Ascending aorta (tissue), 2 donors: ENCODE data around the gene ATXN7L1. TPM values are rescaled to one million over a fixed set of nuclear protein-coding genes. Genes with fewer than 3 reads are reported as not detected.

Experiments used
- DNase-seq, 2 donors: peaks; one replicate each; pipeline ENCODE4 v3.0.0-alpha.2; 2019; ENCODE audit warnings: low spot score in 2 of 2
- H3K27ac ChIP-seq, 2 donors: fragments of 200-600 bp; sonication (generic); one replicate each; pipeline ENCODE4 v1.5.1; 2016 to 2017; ENCODE audit warnings: mild to moderate bottlenecking in 1 of 2
- H3K27me3 ChIP-seq: fragments of 200-600 bp; sonication (generic); one replicate; pipeline ENCODE4 v1.5.1; 2017
- H3K36me3 ChIP-seq, 2 donors: fragments of 200-600 bp; sonication (generic); one replicate each; pipeline ENCODE4 v1.5.1; 2016
- H3K4me1 ChIP-seq, 2 donors: fragments of 200-600 bp; sonication (generic); one replicate each; pipeline ENCODE4 v1.5.1; 2016 to 2017; ENCODE audit warnings: mild to moderate bottlenecking in 1 of 2
- H3K4me3 ChIP-seq, 2 donors: fragments of 200-600 bp; sonication (generic); one replicate each; pipeline ENCODE4 v1.5.1; 2016 to 2017; ENCODE audit warnings: mild to moderate bottlenecking in 1 of 2
- H3K9me3 ChIP-seq, 2 donors: fragments of 200-600 bp; sonication (generic); one replicate each; pipeline ENCODE4 v1.5.1; 2016
- CTCF ChIP-seq, 3 experiments: fragments of 200-600 bp in 2 of 3; fragments of 450-650 bp in 1 of 3; sonication (generic) in 2 of 3; IDR thresholded peaks; one replicate each; pipeline ENCODE4 v1.5.1; 2016 to 2019; ENCODE audit warnings: antibody characterized with exemption in 3 of 3, mild to moderate bottlenecking in 1 of 3, moderate library complexity in 1 of 3
- intact Hi-C: fragments of 100-400 bp; cut with DNase I; formaldehyde crosslinking; loops from one replicate; pipeline ENCODE4 v1.15.1; 2023
- total RNA-seq: library from RNA; depleted of rRNA; stranded (reverse); fragments of >200 nt; gene quantifications from one replicate; pipeline ENCODE4 v1.1.0, GENCODE V29; 2016

Gene ATXN7L1
- total RNA-seq, 1 donor from 2014 or later, result 7.5 TPM

GRCh38 chr7:105880571-105881330 lies 4.4 kb upstream of the ATXN7L1 start:
- Histone ChIP-seq H3K9me3 (no peaks in the 10 kb centered on the region), H3K36me3 (no peaks in the 10 kb centered on the region), H3K4me3 (no peak overlapping the region), H3K27me3 (no peaks in the 10 kb centered on the region), H3K27ac (no peak overlapping the region), H3K4me1 (peaks cover 3 to 4% of the 10 kb centered on the region in 2 donors)
- TF ChIP-seq CTCF (IDR thresholded peaks at IDR 0.05), result no peak
- no peak for DNase-seq
- intact Hi-C loops, result no loop called here

- no peak for DNase-seq
- Histone ChIP-seq H3K36me3 (no peaks in the 10 kb centered on the region), H3K4me3 (no peak overlapping the region), H3K27ac (no peak overlapping the region), H3K9me3 (no peaks in the 10 kb centered on the region), H3K4me1 (peaks cover 3 to 4% of the 10 kb centered on the region in 2 donors), H3K27me3 (no peaks in the 10 kb centered on the region)
- intact Hi-C loops, result loop anchor here (5.0 to 10.0 kb wide), 6 partner anchors 128 to 1288 kb away; partner anchors contain the start of genes CCDC71L, HBP1 and PUS7
- TF ChIP-seq CTCF (IDR thresholded peaks at IDR 0.05), result no peak
These were observed 3.4 kb upstream of the ATXN7L1 start for GRCh38 chr7:105879782-105880181.

GRCh38 chr7:105878746-105879605 lies 2.6 kb upstream of the ATXN7L1 start:
- H3K4me3 ChIP-seq, result no peak overlapping the region
- H3K9me3 ChIP-seq, result no peaks in the 10 kb centered on the region
- no peak for DNase-seq
- TF ChIP-seq CTCF (IDR thresholded peaks at IDR 0.05), result no peak
- H3K36me3 ChIP-seq, result no peaks in the 10 kb centered on the region
- H3K27ac ChIP-seq, result no peak overlapping the region
- intact Hi-C loops, result loop anchor here (5.0 to 10.0 kb wide), 6 partner anchors 128 to 1288 kb away; partner anchors contain the start of genes CCDC71L, HBP1 and PUS7
- H3K4me1 ChIP-seq, result peaks cover 3 to 4% of the 10 kb centered on the region in 2 donors
- H3K27me3 ChIP-seq, result no peaks in the 10 kb centered on the region

- intact Hi-C loops, result loop anchor here (2.0 to 10.0 kb wide), 8 partner anchors 130 to 1290 kb away; partner anchors contain the start of genes CCDC71L, HBP1, NAMPT and PUS7
- no peak for DNase-seq
- Histone ChIP-seq H3K27me3 (no peaks in the 10 kb centered on the region), H3K27ac (no peak overlapping the region), H3K4me3 (peak overlapping the region; percentile 76 to 99), H3K9me3 (no peaks in the 10 kb centered on the region), H3K36me3 (no peaks in the 10 kb centered on the region), H3K4me1 (peaks cover 3 to 4% of the 10 kb centered on the region in 2 donors)
- no peak for TF ChIP-seq CTCF (IDR thresholded peaks at IDR 0.05)
These were observed 1.3 kb upstream of the ATXN7L1 start for GRCh38 chr7:105877736-105878135.

- Histone ChIP-seq H3K27me3 (no peaks in the 10 kb centered on the region), H3K36me3 (no peaks in the 10 kb centered on the region), H3K4me1 (peaks cover 3 to 4% of the 10 kb centered on the region in 2 donors), H3K9me3 (no peaks in the 10 kb centered on the region), H3K27ac (peak overlapping the region in 1 of 2 donors; percentile 29), H3K4me3 (peak overlapping the region; percentile 76 to 99)
- peak in 1 of 3 experiments; percentile 14 for TF ChIP-seq CTCF (IDR thresholded peaks at IDR 0.05)
- intact Hi-C loops, result loop anchor here (1.0 to 10.0 kb wide), 9 partner anchors 130 to 1290 kb away; partner anchors contain the start of genes CCDC71L, HBP1, NAMPT and PUS7
- peak in 1 of 2 donors; percentile 70 for DNase-seq
These were observed 684 bp upstream of the ATXN7L1 start for GRCh38 chr7:105876964-105877601.
